Measurements from ENCODE around the gene SCFD2. TPM values are rescaled to one million over a fixed set of nuclear protein-coding genes. Genes with fewer than 3 reads are reported as not detected.

SCFD2 gene
- total RNA-seq, 1 donor from 2014 or later: 18.6 TPM

DNA sequence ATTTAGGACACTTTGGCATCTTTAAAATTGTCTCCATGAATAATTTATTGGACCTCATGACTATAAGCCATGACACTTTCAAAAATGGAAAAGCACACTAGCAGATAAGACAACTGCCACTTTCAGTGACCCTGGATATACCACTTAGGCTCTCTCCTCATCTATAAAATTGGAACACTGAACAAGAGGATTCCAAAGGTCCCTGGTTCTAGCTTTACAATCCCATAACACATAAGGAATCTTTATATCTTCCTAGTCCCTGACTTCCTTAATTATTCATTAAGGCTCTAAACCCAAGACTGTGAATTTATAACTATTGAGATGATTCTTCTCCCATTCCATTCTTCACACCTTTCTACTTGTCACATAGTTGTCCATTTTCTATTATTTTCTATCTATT lies 190.2 kb downstream of the SCFD2 start:
- peaks cover 16% of the 10 kb centered on the region for H3K9me3 Mint-ChIP-seq
- peaks cover 22% of the 10 kb centered on the region for H3K36me3 Mint-ChIP-seq (ENCODE audit: low read depth)
- no peaks in the 10 kb centered on the region for H3K27me3 Mint-ChIP-seq (ENCODE audit: low read depth)
- no peaks in the 10 kb centered on the region for H3K4me1 Mint-ChIP-seq
- no peak overlapping the region for H3K4me3 Mint-ChIP-seq
- TF ChIP-seq, protein P1, sequence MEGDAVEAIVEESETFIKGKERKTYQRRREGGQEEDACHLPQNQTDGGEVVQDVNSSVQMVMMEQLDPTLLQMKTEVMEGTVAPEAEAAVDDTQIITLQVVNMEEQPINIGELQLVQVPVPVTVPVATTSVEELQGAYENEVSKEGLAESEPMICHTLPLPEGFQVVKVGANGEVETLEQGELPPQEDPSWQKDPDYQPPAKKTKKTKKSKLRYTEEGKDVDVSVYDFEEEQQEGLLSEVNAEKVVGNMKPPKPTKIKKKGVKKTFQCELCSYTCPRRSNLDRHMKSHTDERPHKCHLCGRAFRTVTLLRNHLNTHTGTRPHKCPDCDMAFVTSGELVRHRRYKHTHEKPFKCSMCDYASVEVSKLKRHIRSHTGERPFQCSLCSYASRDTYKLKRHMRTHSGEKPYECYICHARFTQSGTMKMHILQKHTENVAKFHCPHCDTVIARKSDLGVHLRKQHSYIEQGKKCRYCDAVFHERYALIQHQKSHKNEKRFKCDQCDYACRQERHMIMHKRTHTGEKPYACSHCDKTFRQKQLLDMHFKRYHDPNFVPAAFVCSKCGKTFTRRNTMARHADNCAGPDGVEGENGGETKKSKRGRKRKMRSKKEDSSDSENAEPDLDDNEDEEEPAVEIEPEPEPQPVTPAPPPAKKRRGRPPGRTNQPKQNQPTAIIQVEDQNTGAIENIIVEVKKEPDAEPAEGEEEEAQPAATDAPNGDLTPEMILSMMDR (conservative IDR thresholded peaks at IDR 0.05): no peak
- DNase-seq (ENCODE audit: low read depth, low spot score): no peak
- H3K27ac Mint-ChIP-seq (ENCODE audit: unreplicated experiment): no peak overlapping the region

DNA sequence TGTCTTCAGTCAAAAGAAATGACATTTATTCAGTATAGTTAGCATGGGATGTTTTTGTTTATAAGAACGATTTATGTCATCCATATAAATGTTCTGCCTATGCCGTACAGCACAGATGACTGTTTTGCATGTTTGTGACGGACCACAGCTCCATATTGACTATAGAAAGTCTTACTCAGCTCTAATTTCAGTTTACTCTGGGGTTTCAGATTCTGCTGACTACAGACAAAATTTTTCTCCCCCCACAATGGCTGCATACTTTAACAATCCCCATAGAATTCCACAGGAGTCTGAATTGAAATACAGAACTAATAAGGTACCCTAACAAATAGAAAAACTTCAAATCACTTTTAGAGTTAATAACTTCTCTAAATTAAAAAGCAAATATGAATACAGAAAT lies 191.0 kb downstream of the SCFD2 start:
- Mint-ChIP-seq H3K4me1 (no peaks in the 10 kb centered on the region), H3K4me3 (no peak overlapping the region), H3K9me3 (peaks cover 13% of the 10 kb centered on the region), H3K27me3 (ENCODE audit: low read depth) (no peaks in the 10 kb centered on the region), H3K27ac (ENCODE audit: unreplicated experiment) (no peak overlapping the region), H3K36me3 (ENCODE audit: low read depth) (peaks cover 16% of the 10 kb centered on the region)
- no peak for DNase-seq (ENCODE audit: low read depth, low spot score)
- TF ChIP-seq, protein P1 (conservative IDR thresholded peaks at IDR 0.05): no peak

DNA sequence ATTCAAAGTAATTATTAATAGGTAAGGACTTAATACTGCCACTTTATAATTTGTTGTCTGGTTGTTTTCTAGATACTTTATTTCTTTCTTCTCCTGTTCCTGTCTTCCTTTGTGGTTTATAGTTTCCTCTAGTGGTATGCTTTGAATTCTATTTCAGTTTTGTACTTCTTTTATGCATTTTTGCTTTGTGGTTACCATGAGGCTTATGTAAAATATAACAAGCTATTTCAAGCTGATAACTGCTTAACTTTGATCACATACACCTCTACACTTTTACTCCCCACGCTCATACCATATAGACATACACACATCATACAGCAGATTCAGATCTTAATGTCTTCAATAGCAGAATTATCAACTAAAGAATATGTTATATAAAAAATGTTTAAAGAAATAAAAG lies 192.3 kb downstream of the SCFD2 start:
- TF ChIP-seq, protein P1 (conservative IDR thresholded peaks at IDR 0.05): no peak
- Mint-ChIP-seq H3K27me3 (ENCODE audit: low read depth) (no peaks in the 10 kb centered on the region), H3K36me3 (ENCODE audit: low read depth) (peaks cover 12% of the 10 kb centered on the region), H3K9me3 (peaks cover 13% of the 10 kb centered on the region), H3K4me1 (no peaks in the 10 kb centered on the region), H3K27ac (ENCODE audit: unreplicated experiment) (no peak overlapping the region), H3K4me3 (no peak overlapping the region)
- DNase-seq (ENCODE audit: low read depth, low spot score): no peak

DNA sequence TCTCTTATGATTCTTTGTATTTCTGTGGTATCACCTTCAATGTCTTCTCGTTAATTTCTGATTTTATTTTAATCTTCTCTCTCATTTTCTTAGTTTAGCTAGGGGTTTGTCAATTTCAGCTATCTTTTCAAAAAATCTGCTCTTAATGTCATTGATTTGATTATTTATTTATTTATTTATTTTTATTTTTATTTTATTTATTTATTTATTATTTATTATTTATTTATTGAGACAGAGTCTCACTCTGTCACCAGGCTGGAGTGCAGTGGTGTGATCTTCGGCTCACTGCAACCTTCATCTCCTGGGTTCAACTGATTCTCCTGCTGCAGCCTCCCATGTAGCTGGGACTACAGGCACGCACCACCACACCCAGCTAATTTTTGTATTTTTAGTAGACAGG lies 194.1 kb downstream of the SCFD2 start:
- DNase-seq (ENCODE audit: low read depth, low spot score): no peak
- Mint-ChIP-seq H3K4me3 (no peak overlapping the region), H3K9me3 (peaks cover 14% of the 10 kb centered on the region), H3K36me3 (ENCODE audit: low read depth) (peaks cover 7% of the 10 kb centered on the region), H3K27me3 (ENCODE audit: low read depth) (no peaks in the 10 kb centered on the region), H3K4me1 (no peaks in the 10 kb centered on the region), H3K27ac (ENCODE audit: unreplicated experiment) (no peak overlapping the region)
- TF ChIP-seq, protein P1 (conservative IDR thresholded peaks at IDR 0.05): no peak

DNA sequence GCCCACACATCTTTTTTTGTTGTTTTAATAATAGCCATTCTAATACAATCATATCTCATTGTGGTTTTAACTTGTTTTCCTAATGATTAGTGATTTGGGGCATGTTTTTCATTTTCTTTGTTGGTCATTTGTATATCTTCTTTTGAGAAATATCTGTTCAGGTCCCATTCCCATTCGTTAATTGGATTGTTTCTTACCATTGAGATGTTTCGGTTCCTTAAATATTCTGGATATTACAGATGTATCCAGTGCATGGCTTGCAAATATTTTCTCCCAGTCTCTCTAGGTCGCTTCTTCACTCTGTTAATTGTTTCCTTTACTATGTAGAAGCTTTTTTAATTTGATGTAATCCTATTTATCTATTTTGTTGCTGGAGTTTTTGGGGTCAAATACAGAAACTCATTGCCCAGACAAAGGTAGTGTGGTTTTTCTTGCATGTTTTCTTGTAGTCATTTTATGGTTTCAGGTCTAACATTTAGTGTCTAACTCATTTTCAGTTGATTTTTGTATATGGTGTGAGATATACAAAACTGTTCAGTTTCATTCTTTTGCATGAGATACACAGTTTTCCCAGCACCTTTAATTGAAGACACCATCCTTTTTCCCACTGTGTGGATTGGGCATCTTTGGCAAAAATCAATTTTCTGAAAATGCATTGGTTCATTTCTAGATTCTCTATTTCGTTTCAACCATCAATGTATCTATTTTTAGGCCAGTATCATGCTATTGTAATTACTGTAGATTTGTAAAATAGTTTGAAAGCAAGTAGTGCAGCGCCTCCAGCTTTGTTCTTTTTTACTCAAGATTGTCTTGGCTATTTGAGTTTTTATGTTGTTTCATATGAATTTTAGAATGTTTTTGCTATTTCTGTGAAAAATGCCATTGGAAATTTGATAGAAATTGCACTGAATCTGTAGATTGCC lies 195.9 kb downstream of the SCFD2 start:
- peaks cover 11% of the 10 kb centered on the region for H3K36me3 Mint-ChIP-seq (ENCODE audit: low read depth)
- no peaks in the 10 kb centered on the region for H3K4me1 Mint-ChIP-seq
- no peak for DNase-seq (ENCODE audit: low read depth, low spot score)
- H3K9me3 Mint-ChIP-seq: peaks cover 17% of the 10 kb centered on the region
- H3K27ac Mint-ChIP-seq (ENCODE audit: unreplicated experiment): no peak overlapping the region
- no peaks in the 10 kb centered on the region for H3K27me3 Mint-ChIP-seq (ENCODE audit: low read depth)
- H3K4me3 Mint-ChIP-seq: no peak overlapping the region
- TF ChIP-seq, protein P1 (conservative IDR thresholded peaks at IDR 0.05): no peak
